Stimulated activated CD4-positive, alpha-beta T cell treated with anti-CD3 and anti-CD28 coated beads, Interleukin-12 subunit alpha, Interleukin-12 subunit beta, amount 100 ng/mL, for 24 hours (primary cell): ENCODE measurements around the gene TICRR.

Experiments used
- DNase-seq, 2 experiments: peaks; one replicate each; pipeline ENCODE4 v3.0.0-alpha.2; 2020; ENCODE audit warnings: low read depth in 2 of 2

Gene TICRR

DNA sequence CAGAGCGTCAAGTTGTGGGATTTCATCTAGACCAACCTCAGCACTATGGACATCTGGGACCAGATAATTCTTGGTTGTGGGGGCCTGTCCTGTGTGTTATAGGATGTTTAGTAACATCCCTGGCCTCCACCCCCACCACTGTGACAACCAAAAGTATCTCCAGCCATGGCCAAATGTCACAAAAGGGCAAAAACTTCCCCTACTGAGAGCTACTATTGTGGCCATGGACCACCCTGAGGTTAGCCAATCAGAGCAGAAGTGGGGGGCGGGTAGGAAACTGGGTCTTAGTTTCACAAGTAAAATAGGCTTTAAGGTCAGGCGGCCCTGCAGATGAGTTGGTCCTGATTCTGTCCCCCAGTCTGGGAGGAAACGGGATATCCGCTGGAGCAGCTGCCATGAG is 54.6 kb downstream of the TICRR start:
- DNase-seq = no peak

DNA sequence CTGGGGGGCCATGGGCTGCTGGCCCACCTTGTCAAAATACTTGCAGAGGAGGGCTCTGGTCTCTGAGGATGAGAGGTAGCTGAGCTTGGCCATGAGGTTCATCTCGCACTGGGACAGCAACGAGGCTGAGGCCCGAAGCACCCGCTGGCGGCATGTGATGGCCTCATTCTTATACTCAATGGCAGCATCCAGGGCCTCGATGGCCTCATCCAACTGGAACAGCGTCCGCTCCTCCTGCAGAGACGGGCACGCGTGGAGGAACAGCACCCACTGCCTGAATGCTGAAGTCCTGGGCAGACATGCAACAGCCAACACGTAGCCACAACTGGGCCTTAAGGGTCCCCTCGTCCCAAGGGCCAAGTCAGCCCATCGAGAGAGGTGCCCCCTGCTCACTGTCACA is 55.0 kb downstream of the TICRR start:
- DNase-seq = no peak

DNA sequence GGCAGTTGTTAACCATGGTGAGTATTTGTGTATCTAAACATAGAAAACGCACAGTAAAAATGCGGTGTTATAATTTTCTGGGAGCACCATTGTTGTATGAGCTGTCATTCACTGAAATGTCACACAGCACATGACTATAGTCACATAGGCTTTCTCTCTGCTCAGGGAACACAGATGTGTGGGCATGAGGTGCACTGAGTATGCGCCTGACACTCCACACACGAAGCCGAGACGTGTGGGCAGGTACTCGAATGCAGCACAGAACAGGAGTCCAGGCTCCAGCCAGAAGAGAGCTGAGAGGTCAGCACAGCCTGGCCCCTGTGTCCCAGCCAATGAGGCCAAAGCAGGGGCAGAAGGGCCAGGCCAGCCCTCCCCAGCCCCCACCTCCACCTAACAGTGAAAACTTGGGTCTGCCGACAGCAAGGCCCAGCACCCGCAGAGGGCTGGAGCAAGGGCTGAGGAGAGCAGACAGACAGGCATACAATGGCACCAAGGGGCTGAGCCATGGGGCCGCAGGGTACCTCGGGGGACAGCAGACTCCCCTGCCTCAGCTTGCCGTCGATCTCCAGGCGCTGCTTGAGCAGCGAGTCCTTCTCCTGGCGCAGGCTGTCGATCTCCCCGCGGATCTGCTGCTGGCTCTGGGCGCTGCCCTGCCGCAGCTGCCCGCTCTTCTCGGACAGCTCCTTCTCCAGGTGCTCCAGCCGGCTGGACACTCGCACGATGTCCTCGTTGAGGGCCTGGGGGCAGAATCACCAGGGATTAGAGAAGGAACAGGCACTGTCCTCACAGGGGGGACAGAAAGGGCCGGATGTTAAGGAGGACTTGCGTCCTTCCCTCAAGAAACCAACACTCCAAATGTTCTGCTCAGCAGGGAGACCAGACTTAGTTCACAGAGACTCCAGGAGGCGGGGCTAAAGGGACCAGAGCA is 56.0 kb downstream of the TICRR start:
- no peak for DNase-seq

DNA sequence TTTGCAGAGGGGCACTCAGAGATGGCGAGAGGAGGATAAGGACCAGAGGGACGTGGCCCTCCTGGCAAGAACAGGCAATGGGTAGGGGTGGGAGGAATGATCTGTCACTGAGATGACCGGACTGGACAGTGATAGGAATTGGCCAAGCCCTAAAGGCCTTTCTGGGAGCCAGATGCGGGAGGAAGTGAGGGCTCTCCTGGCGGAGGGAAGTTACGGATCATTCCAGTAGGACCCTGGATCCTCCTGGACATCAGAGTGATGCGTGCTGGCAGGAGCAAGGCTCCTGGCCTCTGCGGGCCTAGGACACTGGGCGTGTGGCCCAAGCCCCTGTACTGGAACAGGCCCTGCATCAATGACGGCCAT is 56.6 kb downstream of the TICRR start:
- DNase-seq = no peak

DNA sequence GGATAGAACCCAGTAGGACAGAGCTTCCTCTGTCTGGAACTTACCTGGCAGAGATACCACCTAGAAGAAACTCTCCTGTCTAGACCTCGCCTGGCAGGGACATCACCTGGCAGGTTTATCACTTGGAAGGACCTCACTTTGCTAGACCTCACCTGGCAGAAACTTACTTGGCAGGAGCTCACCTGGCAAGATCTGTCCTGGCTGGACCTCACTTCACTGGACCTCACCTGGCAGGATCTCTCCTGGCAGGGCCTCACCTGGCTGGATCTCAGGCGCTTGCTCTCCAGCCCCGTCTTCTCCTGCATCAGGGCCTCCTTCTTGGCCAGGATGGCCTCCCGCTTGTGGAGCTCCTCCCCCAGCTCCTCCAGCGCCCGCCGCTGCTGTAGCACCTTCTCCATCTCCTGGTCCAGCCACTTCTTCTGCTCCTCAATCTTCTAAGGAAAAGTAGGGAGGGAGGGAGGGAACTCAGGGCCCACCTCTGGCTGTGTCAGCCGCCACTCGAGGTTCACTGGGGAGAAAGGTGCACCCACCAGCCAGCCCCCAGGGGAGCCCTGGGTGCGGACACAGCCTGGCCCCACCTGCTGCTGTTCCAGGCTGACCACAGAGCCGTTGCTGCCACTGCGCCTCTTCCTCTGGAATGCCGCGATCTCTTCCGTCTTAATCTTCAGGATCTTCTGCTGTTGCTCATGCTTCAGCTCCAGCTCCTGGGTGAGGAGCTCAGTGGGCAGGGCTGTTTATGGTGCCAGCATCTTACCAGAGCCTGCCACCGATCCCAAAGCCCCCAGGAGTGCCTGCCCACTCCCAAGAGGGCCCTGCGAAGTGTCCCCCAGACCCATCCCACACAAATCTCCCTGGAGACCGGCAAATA is 57.5 kb downstream of the TICRR start:
- no peak for DNase-seq

DNA sequence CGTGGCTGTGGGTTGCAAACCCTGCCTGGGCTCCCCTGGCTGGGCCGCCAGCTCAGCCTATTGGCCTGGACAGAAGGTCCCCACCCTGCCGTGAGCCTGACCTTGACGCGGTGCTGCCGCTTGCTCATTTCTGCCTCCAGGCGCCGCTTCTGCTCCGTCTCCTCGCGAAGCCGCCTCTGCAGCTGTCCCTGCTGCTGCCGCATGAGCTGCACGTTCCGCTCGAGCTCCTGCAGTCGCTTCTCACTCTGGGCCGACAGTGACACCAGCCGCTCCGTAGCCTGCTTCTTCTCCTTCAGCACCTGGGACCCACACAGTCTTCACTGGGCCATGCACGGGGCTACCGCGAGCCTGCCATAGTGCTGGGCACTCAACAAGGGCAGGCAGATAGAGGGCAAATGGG is 58.3 kb downstream of the TICRR start:
- no peak for DNase-seq

DNA sequence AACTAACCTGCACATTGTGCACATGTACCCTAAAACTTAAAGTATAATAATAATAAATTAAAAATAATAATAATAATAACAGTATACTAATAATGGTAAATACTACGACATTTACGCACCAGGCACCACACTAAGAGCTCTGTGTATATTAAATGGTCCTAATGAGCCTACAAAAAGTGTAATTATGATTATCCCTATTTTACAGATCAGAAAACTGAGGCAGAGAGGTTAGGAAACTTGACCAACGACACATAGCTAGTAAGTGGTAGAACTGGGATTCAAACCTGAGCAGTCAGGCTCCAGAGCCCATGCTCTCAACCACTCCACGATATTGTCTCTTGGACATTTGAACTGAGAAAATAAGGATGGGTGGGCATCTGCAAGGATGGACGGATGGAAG is 65.0 kb downstream of the TICRR start:
- DNase-seq = no peak

DNA sequence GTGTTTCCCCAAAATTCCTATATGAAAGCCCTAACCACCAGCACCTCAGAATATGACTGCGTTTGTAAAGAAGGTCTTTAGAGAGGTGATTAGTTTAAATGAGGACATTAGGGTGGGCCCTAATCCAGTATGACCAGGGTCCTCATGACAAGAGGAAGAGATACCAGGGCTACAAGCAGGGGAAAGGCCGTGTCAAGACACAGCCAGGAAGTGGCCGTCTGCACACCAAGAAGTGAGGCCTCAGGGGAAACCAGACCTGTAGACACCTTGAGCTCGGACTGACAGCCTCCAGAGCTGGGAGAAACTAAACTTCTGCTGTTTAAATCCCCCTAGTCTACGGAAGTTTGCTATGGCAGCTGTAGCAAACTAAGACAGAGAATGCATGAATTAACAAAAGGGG is 65.8 kb downstream of the TICRR start:
- no peak for DNase-seq

DNA sequence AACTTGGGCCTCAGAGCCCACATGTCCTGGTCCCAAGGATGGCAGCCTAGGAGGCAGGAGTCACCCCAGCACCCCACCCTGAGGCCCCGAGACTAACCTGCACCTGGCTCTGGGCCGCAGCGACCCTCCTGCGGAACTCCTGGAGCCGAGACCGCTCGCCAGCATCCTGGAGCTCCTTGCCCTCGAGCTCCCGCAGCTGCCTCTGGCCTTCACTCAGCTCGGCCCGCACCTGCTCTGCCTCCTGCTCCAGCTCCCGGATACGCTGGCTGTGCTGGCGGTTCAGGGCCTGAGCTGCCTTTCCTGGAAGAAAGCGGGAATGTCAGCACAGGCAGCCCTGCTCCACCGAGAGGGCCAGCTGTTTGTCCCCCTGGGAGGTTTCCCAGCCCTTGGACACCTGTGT is 66.8 kb downstream of the TICRR start:
- no peak for DNase-seq

DNA sequence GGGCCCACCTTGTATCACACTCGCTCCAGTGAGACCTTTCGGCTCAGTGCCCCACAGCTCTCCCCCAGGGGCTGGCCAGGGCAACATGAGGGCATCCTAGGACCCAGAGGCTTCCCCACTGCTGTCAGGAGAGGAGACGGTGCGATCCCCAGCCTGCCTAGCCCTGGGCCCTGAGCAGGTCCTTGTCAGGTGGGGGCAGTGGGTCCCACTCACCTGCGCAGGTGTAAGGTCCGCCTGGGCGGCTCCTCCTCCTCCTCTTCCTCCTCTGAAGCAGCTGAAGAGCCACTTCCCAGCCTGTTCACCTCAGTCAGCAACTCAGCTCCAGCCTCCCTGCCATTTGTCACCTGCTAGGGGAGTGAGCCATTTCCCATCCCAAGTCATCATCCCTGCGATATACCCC is 70.4 kb downstream of the TICRR start:
- no peak for DNase-seq

DNA sequence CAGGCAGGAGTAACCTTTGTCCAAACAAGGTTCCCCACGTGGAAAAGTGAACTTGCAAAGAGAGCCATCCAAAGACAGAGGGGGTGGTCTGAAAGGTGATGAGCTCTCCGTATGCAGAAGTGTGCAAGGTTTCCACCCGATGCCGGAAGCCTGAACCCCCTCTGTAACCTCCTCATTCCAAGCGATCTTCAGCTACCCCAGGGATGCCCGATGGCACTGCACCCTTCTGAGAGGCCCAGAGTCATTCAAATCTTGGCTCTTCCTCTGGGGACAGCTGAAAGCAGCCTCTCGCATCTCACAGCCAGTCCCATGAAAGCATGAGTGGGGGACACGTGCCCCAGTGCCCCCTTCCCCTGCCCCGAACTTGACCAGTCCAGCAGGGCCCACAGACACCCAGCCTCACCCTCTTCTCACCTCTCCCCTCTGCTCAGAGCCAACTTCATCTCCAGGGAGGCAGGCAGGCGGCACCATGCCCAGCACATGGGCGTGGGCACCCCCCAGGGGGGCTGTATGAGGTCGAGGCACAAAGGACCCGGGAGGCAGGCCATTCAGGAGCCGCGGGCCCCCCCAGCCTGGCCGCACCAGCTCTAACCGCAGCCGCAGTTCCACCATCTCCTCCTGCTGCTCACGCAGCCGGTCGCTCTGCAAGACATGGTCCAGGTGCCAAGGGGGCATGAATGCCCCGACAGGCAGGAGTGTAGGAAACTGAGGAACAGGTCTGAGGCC is 71.3 kb downstream of the TICRR start:
- DNase-seq = no peak

DNA sequence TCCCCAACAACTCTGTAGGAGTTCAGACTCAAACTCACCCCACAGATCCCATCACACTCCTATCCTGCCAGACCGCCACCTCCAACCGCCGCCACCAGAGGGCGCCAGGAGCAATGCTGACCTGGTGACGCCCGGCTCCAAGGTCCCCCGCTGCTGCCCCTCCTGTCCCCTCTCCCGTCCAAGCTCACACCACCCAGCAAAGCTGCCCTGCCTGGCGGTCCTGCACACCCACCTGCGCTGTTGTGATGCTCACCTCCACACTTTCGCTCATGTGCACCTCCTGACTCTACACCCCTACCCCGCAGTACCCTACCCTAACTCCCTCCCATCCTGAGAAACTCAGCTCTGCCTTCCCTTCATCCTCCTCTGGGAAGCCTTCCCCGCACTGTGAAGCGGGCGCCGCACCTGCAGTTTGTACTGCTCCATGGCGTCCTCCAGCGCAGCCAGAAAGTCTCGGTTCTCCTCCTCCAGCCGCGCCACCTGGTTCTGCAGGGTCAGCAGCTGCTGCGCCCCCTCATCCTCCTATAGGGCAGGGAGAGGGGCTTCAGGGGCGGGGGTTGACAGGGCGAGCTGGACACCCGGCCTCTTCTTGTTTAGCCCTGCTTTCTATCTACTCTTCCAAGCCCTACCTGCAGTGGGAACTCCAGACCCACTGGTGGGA is 72.1 kb downstream of the TICRR start:
- peak in 1 of 2 experiments; percentile 71 for DNase-seq

DNA sequence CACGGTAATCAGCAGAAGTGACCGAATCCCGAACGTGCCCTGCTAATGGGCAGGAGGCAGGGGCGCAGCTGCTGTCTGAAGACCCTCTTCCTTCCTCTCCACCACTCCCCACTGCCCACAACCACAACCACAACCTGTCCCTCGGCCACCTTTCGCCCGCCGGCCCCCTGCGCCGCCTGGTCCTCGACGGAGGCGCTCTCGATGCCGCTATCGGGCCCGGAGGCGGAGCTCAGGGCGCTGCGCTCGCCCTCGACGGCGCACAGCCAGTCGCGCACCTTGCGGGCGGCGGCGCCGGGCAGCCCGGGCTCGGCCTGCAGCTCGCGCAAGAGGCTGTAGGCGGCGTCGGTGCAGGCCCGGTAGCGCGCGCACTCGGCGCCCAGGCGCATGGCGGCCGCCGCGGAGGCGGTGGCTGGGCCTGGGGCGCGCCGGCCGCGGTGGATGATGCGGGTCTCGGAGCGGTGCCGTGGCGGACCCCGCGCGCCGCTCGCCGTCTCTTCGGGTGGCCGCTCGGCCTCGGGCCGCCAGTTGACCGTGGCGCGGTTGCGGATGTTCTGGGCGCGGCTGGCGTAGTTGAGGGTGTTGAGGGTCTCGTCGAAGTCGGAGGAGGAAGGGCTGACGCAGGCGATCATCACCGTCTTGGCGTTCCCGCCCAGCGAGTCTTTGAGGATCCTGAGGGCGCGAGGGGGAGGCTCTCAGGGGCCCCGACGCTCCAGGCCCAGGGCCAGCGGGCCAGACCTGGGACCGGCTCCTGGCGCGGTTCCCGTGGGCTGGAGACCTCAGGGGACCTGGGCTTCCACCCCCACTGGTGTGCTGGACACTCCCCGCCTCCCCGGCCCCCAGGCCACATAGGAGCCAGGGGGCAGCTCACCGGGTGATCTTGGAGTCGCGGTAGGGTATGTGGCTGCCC is 73.1 kb downstream of the TICRR start:
- DNase-seq = no peak

DNA sequence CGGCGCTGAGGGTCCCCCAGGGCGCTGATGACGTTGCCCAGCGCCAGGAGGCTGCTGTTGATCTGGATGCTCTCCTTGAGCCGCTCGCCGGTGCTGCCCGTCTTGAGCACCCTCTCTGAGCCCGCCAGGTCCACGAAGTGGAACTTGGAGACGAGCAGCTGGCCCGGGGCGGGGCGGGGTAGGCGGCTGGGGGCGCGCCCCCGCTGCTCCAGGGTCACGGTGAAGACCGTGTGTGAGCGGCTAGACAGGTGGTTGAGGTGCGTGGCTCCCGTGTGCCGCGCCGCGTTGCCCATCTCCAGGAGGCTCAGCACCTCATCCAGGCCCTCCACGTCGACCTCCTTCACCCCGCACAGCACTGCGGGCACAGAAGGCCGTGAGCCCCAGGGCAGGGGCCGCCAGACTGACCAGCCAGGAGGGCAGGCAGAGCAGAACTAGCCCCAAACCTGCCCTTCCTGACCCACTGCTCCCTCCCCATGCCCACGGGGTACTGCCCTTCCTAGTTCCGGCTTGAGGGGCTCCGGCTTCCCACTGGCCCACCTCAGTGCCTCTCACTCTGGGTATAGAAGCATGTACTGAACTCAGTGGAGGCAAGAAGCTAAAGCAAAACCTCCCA is 73.8 kb downstream of the TICRR start:
- no peak for DNase-seq

DNA sequence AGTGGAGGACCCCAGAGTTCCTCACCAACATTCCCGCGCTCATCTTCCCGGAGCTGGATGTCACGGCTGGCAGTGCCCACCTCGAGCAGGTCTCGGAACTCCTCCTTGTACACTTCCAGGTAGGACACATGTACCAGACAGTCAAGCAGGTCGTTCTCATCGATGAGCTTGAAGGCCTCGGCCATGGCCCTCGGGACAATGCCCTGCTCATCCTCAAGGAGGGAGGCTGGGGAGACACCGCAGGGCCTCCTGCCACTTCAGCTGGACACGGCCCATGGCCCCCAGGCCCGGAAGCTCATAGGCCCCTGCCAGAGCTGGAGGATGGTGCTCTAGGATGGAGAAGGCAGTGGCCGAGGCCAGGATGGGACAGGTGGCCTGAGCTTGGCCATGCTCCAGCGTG is 74.4 kb downstream of the TICRR start:
- DNase-seq = no peak

DNA sequence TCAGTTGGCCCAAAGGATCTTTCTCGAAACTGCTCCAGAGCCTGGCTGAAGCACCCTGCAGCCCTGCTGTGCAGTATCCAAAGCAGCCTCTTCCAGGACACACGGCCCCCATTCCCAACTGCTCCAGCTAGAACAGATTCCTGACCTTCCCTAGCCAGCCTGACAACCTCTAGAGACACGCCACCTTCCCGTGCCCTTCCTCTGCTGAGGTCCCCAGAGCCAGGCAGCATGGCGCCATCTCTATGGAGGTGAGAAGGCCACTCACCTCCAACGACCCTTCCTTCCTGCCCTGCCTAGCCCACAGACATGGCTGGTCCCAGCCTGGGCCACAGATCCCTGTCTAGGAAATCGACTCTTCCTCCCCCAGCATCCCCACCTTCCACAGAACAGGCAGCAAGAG is 76.9 kb downstream of the TICRR start:
- DNase-seq = no peak

DNA sequence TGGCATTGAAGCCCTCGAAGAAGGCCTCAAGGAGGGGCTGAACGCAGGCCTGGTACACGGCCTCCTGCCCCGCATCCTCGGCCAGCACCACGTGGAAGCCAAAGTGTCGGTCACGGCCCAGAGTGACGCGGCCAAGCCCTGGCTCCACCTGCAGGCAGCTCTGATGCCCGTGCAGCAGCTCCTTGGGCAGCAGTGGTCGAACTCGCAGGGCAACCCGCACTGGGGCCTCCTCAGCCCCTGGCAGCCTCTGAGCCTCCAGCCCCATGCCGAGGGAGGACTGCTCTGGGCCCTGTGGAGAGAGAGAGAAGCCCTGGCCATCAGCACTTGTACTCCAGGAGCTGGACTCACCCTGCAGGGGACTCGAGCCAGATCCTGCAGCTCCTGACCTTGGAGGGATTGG is 77.4 kb downstream of the TICRR start:
- no peak for DNase-seq

DNA sequence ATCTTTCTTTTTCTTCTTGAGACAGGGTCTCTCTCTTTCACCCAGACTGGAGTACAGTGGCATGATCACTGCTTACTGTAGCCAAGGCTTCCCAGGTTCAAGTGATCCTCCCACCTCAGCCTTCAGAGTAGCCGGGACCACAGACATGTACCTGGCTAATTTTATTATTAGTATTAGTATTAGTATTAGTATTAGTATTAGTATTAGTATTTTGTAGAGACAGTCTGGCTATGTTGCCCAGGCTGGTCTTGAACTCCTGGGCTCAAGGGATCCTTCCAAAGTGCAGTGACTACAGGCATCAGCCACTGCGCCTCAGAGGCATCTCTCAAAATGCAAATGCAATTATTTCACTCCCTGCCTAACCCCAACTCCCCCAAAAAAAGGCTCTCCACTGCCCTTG is 78.3 kb downstream of the TICRR start:
- DNase-seq = no peak

DNA sequence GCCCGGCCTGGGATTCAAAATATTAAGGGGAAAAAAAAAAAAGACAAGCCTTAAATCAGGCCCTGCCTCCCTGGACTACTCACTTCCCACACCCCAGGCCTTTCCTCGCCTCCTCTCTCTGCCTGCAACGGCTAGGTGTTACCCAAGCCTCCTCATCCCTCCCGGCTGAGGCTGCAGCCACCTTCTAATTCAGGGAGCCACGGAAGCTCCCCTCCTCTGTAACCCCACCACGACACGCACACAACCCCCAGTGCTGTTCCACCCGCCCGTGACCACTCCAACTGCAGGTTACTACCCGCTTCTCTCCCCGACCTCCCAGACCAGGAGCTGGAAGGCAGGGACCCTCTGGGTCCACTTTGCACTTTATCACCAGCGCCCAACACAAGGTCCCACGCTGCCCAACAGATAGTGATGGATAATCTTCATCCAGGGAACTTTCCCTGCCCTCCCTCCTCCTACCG is 79.1 kb downstream of the TICRR start:
- no peak for DNase-seq
